Activated T-cell treated with anti-CD3 and anti-CD28 coated beads for 48 hours (primary cell): Measurements from ENCODE around the gene TBX5.

Experiments
- DNase-seq: peaks from one replicate; pipeline ENCODE4 v3.0.0-alpha.2; 2020; ENCODE audit warnings: low read depth

The TBX5 gene

DNA sequence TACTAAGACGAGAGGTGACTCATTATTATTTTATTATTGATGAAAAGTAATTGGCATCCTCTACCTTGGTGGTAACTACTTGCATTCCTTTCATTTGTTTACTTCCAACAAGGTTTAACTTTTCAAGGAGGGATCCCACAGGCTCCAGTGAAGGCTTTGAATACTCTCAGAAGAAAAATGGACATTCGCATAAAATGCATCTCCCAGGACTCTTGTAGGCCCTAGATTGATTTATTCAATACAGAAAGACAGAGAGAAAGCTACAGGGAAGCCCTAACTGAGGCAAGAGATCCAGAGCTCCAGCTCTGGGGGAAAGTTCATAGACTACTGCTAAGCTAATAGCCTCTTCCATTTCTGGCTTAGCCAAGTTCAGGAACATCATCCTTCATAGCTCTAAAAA, 87.0 kb downstream of the TBX5 start:
- no peak for DNase-seq

DNA sequence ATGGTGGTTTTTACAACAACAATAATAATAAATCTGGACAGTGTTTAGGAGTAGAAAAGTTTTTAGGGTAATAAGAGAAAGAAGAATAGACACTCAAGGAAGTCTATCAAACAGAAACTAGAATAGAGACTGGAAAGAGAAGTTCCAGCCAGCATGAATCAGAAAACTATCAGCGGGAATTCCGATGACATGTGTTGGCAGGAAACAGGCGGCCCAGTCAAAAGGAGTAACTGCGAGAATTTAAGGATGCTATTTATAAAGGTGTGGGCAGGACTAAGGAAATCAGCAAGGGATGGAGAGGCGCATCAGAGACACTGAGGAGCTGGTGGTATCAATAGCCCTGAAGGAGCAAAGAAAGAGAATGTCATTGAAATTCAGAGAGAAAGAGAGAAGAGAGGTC, 89.9 kb downstream of the TBX5 start:
- no peak for DNase-seq

DNA sequence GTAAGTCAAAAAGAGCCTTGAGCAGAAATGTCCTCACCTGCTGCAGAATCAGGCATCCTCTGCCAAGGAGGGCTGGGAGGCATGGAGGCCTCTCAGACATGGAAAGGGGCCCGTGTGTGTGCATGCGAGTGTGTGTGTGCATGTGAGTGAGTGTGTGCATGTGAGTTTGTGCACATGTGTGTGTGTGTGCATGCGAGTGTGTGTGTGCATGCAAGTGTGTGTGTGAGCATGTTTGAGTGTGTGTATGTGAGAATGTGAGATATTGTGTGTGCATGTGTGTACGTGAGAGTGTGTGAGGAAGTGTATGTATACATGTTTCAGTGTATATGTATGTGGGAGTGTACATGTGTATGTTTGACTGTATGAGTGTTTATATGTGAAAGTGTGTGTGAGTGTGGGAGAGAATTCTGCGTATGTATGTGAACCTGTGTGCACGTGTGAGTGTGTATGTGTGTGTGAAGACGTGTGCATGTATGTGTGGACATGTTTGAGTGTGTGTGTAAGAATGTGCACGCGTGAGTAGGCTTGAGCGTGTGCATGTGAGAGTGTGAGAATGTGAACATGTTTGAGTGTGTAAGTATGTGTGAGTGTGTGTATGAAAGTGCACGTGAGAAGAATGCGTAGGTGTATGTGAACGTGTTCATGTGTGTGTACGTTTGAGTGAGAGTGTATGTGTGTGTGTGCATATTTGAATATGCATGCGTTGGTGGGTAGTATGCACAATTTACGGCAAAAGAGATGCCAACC, 90.8 kb downstream of the TBX5 start:
- no peak for DNase-seq

DNA sequence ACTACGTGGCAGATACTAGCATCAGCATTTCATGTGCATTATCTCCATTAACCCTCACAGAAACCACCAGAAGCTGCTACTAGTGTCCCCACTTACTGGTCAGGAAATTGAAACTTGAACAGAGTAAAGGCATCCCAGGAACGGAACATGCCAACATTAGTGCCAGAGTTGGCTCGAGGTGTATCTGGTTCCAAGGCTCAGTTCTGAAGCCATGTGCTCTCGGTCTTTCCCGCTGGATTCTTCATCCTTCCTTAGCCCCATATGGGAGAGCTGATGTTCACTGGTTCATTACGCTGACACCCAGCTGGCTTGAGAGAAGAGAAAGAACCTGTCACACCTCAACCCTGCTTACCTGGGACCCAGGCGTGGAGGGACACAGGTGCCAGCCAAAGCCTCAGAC, 91.5 kb downstream of the TBX5 start:
- DNase-seq = no peak

DNA sequence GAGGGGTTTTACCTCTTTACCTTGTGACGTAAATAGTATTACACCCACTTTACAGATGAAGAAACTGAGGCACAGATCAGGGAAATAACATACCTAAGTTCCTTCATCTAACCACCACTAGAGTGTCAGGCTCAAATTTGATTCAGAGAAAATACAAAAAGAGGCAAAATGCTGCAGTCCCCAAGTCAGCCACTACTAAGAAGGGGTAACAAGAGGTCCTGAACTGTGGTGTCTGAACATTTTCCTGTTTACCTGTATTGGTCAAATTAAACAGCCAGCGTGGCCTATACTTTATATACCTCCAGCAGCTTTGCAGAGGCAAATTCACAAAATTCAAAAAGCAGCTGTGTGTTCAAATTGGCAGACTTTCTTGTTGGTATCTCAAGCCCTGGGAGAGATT, 92.0 kb downstream of the TBX5 start:
- no peak for DNase-seq

DNA sequence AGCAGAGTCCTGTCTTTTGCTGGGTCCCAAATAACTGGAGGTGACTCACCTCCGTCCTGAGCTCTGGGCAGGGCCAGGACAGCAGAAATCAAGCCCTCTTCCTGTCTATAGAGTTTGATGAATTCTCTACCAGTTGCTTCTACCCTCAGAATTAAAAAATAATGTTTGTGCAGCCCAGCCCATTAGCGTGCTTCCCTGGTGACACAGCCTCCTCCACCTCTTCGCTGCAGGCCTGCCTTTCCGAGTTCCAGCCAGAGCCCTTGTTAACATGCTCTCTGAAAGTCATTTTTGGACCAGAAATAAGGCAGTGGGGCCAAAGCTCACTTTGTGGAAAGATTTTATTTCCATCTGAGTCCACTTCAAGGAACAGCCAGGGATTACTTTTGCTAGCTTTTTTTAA, 94.0 kb downstream of the TBX5 start:
- DNase-seq = no peak

DNA sequence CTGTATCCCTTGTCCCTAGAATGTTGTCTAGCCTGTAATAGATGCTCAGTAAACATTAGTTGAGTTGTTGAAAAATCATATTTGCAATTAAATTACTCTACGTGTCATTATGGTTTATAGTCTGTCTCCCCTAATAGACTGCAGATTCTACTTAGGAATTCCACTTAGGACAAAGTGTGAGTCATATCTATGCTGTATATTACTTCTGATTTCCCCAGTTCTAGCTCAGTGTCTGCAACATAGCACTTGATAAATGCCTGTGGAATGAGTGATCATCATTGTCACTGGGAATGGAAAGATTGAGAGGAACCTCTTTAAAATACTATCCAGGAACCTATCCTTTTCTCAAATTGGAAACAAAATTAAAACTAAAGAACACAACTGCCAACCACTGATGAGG, 99.3 kb downstream of the TBX5 start:
- DNase-seq = no peak

DNA sequence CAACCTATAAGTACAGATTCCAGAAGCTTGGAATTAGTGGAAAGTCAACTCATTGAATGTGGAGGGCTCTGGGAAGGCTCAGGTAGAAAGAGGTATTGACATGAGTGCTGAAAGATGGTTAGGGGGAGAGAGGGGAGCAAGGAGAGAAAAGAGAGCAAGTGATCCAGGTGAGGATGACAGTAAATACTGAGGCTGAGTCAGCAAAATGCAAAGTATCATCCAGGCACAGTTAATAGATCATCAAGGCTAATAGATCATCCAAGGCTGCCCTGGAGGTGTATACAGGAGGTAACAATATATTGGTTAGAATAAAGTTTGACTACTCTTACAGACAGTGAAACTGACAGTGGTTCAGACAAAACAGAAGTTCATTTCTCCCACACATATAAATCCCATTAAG, 100.5 kb downstream of the TBX5 start:
- DNase-seq = no peak
